NCI-H446 treated with DMSO at 0.1 percent for 48 hours (cell line): Measurements from ENCODE around the gene WBP2.
"Not testable (repeated sequence)": the region's sequence is repeated elsewhere in the genome, so short reads cannot be mapped to it uniquely, and the experiment has no call there.

Experiments used
- DNase-seq: peaks from one replicate; lab custom pipeline; 2025; lab: John Stamatoyannopoulos, UW

WBP2 gene

GRCh38 chr17:75888484-75888883 lies 33.3 kb upstream of the WBP2 start:
- DNase-seq: no peak

GRCh38 chr17:75885860-75886259 lies 30.7 kb upstream of the WBP2 start:
- DNase-seq: not testable (repeated sequence)

DNA sequence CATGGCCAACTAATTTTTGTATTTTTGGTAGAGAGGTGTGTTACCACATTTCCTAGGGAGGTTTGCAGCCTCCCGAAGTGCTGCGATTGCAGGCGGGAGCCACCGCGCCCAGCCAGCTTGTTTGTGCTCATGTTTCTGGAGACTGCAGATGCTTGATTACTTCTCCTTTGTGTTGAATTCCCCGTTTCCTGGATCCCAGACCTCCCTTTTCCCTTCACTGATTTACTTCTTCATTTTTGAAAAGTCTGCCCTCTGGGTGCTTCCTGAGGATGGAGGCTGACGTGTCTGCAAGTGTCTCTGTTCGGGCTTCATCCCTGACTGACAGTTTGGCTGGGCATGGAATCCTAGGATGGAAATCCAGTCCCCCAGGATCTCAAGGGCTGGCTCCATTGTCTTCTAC lies 30.3 kb upstream of the WBP2 start:
- DNase-seq: no peak

- DNase-seq: no peak
Measured at GRCh38 chr17:75881678-75882454, 26.7 kb upstream of the WBP2 start.

GRCh38 chr17:75880266-75880665 lies 25.1 kb upstream of the WBP2 start:
- no peak for DNase-seq

GRCh38 chr17:75878174-75878998 lies 23.3 kb upstream of the WBP2 start, which contains the start of gene TRIM47:
Gene TRIM47 (minus strand): TSS chr17:75878581. CDS start chr17:75878548, 33 bp downstream.
- DNase-seq: no peak

DNA sequence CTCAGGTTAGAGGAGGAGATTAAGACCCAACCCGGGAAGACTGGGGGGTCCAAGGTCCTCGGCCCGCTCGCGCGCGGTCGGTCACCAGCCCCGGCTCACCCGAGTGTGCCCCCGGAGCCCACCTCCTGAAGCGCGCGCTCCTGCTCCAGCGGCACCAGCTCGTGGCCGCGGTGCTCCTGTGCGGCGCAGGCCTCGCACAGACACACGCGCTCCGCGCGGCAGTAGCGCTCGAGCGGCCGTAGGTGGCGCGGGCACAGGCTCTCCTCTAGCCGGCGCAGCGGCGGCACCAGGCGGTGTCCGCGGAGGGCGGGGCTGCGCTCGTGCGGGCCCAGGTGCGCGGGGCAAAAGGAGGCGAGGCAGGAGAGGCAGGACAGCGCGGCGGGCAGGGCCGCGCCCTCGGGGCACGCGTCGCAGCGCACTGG lies 22.6 kb upstream of the WBP2 start:
- no peak for DNase-seq

DNA sequence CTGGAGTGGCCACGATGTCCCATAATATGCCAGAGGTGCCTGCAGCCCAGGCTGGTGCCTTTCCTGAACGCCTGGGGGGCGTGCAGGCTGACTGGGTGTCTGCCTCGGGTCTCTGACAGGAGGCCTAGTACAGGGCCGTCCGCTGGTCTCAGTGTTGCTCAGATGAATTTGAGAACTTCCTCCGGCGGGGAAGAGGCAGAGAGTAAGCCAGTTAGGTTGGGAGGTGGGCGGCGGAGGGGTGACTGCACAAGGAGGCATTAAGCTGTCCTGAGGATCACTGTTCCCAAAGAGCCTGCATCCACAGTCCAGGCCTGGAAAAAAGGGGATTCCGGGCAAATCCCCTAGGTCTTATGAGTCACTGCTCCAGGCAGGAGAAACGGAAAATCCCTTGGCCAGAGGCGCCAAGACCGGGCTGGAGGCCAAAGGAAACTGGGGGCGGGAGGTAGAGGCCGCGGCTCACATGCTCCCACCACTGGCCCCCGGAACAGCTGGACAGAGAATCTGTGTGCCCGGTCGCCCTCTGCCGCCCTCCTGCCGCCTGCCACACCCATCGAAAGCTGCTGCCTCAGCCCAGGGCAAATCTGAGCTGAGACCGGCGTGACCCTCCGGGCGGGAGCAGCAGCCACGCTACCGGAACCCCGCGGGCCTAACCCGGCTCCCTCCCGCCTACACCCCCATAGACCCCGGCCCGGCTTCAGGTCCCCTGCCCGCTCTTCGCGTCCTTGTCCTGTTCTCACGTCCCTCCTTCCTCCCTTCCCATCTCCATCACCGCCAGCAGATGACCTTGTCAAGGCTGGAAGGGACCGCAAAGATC lies 22.0 kb upstream of the WBP2 start:
- peak; percentile 56 for DNase-seq

DNA sequence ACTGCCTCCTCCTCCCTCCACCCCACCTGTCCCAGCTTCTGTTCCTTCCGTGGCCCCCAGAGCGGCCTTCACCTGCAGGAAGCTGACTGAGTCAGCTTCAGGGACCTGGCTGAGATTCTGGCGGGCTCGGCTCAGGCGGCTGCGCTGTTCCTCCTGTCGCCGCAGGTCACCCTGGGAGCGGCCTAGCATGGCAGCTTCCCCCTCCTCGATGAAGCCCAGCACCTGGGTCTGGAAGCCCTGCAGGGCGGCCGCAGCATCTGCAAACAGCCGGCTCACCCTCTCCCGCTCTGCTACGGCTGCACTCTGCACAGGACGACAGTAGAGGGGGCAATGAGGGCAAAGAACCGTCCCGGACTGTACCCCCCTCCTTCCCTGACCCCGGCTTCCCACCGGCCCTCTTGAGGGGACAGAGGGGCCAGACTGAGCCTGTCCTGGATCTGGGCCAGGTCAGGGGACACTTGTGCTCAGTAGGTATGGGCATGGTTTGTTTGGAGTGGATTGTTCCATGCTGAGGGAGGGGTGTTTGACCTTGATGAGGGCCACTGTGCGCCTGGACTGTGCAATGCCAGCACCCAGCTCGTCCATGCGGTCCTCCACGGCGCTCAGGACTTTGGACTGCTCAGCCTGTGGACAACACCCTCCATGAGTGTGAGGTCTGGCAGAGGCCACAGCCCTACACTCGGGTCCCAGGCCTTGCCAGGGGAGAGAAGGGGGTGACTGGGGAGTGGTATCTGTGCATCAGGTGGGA lies 21.2 kb upstream of the WBP2 start:
- DNase-seq: no peak

DNA sequence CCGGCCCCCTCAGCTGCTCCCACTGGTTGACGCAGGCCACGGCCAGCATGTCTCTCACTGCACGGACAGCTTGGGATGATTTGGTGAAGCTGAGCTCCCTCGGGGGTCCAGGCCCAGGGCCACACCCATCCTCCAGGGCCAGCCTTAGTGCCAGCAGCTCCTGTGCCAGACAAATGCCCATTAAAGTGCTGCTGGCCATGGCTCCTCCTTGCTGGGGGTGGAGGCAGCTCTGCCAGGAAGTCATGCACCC lies 20.7 kb upstream of the WBP2 start:
- DNase-seq: peak; percentile 72

DNA sequence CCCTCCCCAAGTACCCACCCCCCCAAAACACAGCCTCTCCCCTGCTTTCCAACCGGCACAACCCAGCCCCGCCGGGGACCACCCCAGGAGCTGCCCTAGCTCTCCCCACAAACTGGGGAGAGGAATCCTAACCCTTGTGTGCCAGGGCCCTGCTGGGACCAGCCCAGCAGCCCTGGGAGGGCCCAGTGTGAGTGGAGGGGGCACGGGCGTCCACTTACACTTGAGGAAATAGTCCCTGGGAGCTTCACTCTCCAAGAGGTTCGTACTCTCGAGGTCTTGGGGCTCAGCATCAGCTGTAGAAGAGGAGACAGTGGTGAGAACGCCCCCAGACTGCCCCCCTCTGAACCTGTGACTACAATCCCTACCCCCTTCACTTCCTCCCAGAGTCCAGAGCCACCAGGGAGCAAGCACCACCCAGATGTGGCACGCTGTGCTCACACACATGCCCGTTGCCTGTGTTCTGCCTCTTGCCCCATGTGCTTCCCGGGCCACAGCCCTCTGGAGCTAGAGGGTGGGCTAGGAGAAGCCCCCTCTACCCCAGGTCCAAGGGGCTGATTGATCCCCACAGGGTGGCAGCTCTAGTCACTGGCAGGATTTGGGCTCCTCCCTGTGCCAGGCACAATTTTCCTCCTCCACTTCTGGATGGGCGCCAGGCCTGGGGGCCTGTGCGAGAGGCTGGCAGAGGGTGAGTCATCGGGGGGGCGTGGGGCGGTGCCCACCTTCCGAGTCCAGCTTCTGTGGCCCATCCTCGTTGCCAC lies 20.2 kb upstream of the WBP2 start:
- peak; percentile 72 for DNase-seq

- no peak for DNase-seq
Measured at GRCh38 chr17:75874323-75875181, 19.4 kb upstream of the WBP2 start.

GRCh38 chr17:75873587-75874322 lies 18.6 kb upstream of the WBP2 start:
- DNase-seq: no peak

DNA sequence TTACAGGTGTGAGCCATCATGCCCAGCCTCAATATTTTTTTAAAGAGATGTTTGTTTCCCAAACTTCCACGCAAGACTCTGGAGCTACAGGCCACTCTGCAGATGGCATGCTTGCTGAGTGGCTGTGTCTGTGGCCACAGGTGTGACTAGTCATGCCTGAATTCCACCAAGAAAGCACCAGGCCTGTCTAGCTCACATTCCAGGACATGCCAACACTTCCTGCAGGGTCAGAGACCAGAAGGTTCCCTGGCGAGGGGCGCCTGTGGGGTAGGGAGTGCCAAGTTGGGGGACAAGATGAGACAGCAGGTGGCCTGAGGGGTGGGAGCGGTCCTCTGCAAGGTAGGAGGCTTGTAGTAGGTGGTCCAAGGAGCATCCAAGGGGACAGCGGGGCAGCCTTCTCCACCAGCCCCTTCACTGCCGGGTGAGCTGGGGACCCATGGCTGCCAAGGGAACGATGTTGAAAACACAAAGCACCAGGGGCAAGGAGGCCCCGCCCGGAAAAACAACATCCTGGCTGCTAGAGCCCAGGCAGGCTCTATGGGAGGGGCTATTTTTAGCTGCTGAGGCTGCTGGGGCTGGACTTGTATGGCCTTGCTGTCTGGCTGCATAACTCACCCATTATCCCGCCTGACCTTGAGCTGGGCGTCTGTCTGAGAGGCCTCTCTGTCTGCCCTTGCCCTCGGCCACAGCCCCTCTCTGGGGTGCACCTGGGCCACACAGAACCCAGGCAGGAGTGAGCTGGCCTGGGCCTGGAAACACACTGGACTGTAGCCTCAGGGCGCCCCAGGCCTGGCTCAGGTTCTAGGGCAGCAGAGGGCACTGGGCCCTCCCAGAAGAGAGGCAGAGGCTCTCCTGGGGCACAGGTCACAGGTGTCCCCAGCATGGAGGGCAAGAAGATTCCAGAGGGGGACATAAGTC lies 17.6 kb upstream of the WBP2 start:
- no peak for DNase-seq

GRCh38 chr17:75870228-75870627 lies 15.1 kb upstream of the WBP2 start:
- DNase-seq: not testable (repeated sequence)

DNA sequence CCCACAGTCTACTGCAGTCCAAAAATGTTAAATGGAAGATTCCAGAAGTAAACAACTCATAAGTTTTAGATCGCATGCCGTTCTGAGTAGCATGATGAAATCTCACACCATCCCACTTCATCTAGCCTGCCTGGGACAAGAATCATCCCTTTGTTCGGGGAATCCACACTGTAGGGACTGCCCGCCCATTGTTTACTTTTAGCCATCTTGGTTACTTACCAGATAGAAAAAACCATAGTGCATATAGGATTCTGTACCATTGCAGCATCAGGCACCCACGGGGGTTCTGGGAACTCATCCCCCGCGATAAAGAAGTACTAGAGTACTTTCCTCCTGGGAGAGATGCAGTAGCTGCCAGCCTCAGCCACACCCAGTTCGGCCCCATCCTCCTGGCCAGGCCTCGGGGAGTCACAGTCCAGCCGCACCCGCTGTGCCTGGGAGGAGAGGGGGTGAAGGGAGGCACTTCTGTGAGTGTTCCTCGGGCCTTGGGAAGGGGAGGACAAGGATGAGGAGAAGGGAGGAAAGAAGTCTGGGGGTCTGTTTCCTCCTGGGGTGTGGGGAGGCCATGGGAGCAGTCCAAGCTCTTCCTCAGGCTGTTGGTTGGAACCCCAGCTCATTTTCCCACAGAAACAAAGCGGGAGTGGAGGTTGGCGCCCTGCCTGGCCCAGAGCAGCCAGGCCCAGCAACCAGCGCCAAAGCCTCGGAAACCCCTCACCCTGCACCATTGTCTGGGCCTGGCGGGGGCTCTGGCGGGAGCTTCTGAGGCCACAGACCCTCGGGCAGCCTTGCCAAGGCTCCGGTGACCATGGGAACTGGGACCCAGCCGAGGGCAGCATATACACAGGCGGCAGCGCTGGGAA lies 14.4 kb upstream of the WBP2 start:
- peak; percentile 64 for DNase-seq

GRCh38 chr17:75868730-75869281 lies 13.7 kb upstream of the WBP2 start:
- not testable (repeated sequence) for DNase-seq
